Common myeloid progenitor, CD34-positive (primary cell): ENCODE data around the gene TEFM.

Source experiments
- CTCF ChIA-PET: fragments of 350-600 bp; sonication (Branson Sonifier 250); formaldehyde crosslinking; loops from one replicate; lab custom pipeline; 2021; ENCODE audit warnings: antibody characterized with exemption; lab: Charles Lee
- POLR2A ChIA-PET: fragments of 350-600 bp; sonication (Branson Sonifier 250); formaldehyde crosslinking; loops from one replicate; lab custom pipeline; 2021; ENCODE audit warnings: antibody characterized with exemption; lab: Charles Lee
- DNase-seq, 3 donors: peaks; one replicate each; pipeline versions ENCODE4 v3.0.0 to v3.0.0-alpha.2; 2013
- H3K27ac ChIP-seq, 2 experiments: 1 replicate in 1 of 2; 2 replicates in 1 of 2; pipeline ENCODE4 v1.7.0; 2013; ENCODE audit warnings: inconsistent platforms in 2 of 2, low read length in 2 of 2, mild to moderate bottlenecking in 2 of 2, low read depth in 1 of 2, moderate library complexity in 1 of 2; ENCODE audit not compliant: severe bottlenecking in 2 of 2, insufficient read depth in 1 of 2, poor library complexity in 1 of 2
- H3K27me3 ChIP-seq, 5 experiments: replicated peaks in 2 of 5; 1 replicate in 3 of 5; 2 replicates in 2 of 5; pipeline versions ENCODE4 v1.6.1 to v1.7.0; 2013; ENCODE audit warnings: low read length in 4 of 5, mild to moderate bottlenecking in 2 of 5, moderate library complexity in 2 of 5, inconsistent platforms in 1 of 5; ENCODE audit not compliant: insufficient read depth in 5 of 5, control insufficient read depth in 4 of 5
- H3K36me3 ChIP-seq, 4 experiments: 1 replicate in 2 of 4; 2 replicates in 2 of 4; pipeline versions ENCODE4 v1.6.1 to v1.7.0; 2013; ENCODE audit warnings: low read length in 3 of 4, control low read depth in 1 of 4, mild to moderate bottlenecking in 1 of 4; ENCODE audit not compliant: control insufficient read depth in 4 of 4, insufficient read depth in 4 of 4
- H3K4me1 ChIP-seq, 4 experiments: 1 replicate in 3 of 4; 2 replicates in 1 of 4; pipeline versions ENCODE4 v1.6.1 to v1.7.1; 2013; ENCODE audit warnings: low read length in 3 of 4, mild to moderate bottlenecking in 3 of 4, control low read depth in 1 of 4, inconsistent platforms in 1 of 4, moderate library complexity in 1 of 4; ENCODE audit not compliant: control insufficient read depth in 4 of 4, insufficient read depth in 4 of 4; ENCODE audit errors: control extremely low read depth in 1 of 4
- H3K4me3 ChIP-seq, 7 experiments: 1 replicate in 4 of 7; 2 replicates in 3 of 7; pipeline versions ENCODE4 v1.5.1 to v1.7.0; 2013; ENCODE audit warnings: mild to moderate bottlenecking in 7 of 7, low read length in 6 of 7, moderate library complexity in 6 of 7, inconsistent platforms in 2 of 7, low read depth in 2 of 7, control low read depth in 1 of 7; ENCODE audit not compliant: insufficient read depth in 4 of 7, control insufficient read depth in 1 of 7; ENCODE audit errors: extremely low read depth in 1 of 7
- H3K9me3 ChIP-seq, 5 experiments: 1 replicate in 4 of 5; 2 replicates in 1 of 5; pipeline versions ENCODE4 v1.6.1 to v1.7.1; 2013; ENCODE audit warnings: low read length in 4 of 5, mild to moderate bottlenecking in 2 of 5, inconsistent platforms in 1 of 5, low read depth in 1 of 5, moderate library complexity in 1 of 5; ENCODE audit not compliant: control insufficient read depth in 4 of 5, insufficient read depth in 2 of 5; ENCODE audit errors: control extremely low read depth in 1 of 5
- WGBS: methylation state at CpG from one replicate; pipeline ENCODE4 v1.1.5; 2013; ENCODE audit not compliant: insufficient coverage; 5-methylcytosine and 5-hydroxymethylcytosine counted together

TEFM gene

DNA sequence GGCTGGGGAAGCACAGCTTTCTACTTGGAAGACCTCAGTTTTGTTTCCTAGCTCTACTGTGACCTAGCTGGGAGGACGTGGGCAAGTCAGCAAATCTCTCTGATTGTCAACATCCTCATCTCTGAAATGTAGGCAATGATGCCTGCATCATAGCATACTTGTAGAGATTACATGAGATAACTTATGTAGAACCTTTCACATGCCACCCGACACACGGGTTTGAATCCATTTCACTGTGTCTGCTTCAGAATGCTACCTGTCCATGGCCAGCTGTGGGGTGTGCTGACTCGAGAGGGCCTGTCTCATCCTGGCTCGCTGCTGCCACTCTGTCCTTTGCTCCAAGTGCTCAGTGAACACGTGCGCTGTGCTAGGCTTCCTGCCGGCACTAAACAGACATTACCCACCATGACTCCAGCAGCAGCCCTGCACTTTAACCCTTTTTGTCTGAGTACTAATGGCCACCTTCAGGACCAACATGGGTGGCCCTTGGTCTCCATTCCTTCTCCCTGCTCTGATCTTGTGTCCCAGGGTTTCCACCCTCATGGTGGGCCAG, 23.1 kb upstream of the TEFM start:
- H3K36me3 ChIP-seq = no peaks in the 10 kb centered on the region
- H3K4me1 ChIP-seq = no peaks in the 10 kb centered on the region
- no peak overlapping the region for H3K27ac ChIP-seq
- no peaks in the 10 kb centered on the region for H3K9me3 ChIP-seq
- no peak for DNase-seq
- H3K27me3 ChIP-seq = peaks cover 0 to 14% (median 4%) of the 10 kb centered on the region in 5 experiments
- ChIA-PET CTCF (no interaction called here), POLR2A (no interaction called here)
- 96% methylated on average over 7 of the region's 8 CpGs for WGBS
- H3K4me3 ChIP-seq = no peak overlapping the region

DNA sequence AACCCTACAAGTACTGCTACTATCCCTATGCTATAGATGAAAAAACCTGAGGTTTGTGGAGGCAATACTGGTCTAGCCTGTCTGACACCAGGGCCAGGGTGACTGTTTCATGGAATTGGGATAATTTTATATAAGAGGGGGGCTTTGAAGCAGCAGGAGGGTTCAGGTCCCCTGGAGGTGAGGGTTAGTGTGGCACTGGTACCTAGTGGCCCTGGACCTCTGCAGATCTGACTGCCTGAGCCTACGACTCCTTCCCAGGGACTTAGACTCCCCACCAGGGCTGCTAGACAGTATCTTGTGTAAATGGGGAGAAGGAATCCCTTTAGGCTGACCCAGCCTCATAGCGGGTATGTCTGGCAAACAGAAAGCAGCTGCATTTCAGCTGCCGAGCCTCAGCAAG, 22.5 kb upstream of the TEFM start:
- H3K27me3 ChIP-seq = peaks cover 0 to 19% (median 6%) of the 10 kb centered on the region in 5 experiments
- ChIA-PET CTCF (interaction anchor here (0.9 to 1.3 kb wide), 2 partner anchors 9 to 21 kb away, joined by 3 read pairs; no protein-coding TSS in a partner anchor), POLR2A (no interaction called here)
- no peaks in the 10 kb centered on the region for H3K36me3 ChIP-seq
- no CpG with 5 or more reads among the region's 3 CpGs for WGBS
- H3K4me3 ChIP-seq = no peak overlapping the region
- DNase-seq = no peak
- H3K9me3 ChIP-seq = no peaks in the 10 kb centered on the region
- no peak overlapping the region for H3K27ac ChIP-seq
- H3K4me1 ChIP-seq = no peaks in the 10 kb centered on the region

DNA sequence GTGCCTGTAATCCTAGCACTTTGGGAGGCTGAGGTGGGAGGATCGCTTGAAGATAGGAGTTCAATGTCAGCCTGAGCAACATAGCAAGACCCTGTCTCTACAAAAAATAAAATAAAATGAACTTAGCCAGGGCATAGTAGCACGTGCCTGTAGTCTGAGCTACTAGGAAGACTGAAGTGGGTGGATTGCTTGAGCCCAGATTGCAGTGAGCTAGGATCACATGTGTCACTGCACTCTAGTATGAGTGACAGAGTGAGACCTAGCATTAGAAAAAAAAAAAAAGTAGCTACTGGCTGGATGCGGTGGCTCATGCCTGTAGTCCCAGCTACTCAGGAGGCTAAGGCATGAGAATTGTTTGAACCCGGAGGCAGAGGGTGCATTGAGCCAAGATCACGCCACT, 21.7 kb upstream of the TEFM start:
- no peak for DNase-seq
- H3K4me3 ChIP-seq = no peak overlapping the region
- ChIA-PET CTCF (interaction anchor here (0.9 to 1.3 kb wide), 2 partner anchors 9 to 21 kb away, joined by 3 read pairs; no protein-coding TSS in a partner anchor), POLR2A (no interaction called here)
- no peaks in the 10 kb centered on the region for H3K9me3 ChIP-seq
- WGBS = 100% methylated on average over 2 of the region's 5 CpGs
- H3K27ac ChIP-seq = no peak overlapping the region
- no peaks in the 10 kb centered on the region for H3K36me3 ChIP-seq
- H3K4me1 ChIP-seq = peaks cover 0 to 2% (median under 1%) of the 10 kb centered on the region in 4 experiments
- peaks cover 0 to 28% (median 8%) of the 10 kb centered on the region in 5 experiments for H3K27me3 ChIP-seq

DNA sequence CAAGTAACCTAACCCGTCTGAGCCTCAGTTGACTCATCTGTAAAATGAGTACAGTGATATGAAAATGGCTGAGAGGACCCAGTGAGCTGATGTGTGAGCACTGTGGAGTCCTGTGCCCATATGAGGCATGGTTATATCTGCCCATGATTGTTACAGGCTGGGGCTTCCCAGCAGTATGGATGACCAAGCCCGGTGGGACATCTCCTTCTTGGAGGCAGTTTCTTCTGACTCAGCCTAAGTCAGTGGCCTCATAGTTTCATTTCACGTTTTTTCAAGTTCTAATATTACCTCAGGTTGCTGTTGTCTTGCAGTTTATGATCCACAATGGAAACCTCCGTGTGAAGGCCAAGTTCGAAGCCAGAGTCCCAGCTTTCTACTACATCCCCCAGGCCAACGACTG, 20.5 kb upstream of the TEFM start:
- Histone ChIP-seq H3K36me3 (no peaks in the 10 kb centered on the region), H3K27me3 (peaks cover 0 to 40% (median 12%) of the 10 kb centered on the region in 5 experiments), H3K4me3 (no peak overlapping the region), H3K4me1 (peaks cover 0 to 14% (median 13%) of the 10 kb centered on the region in 4 experiments), H3K9me3 (no peaks in the 10 kb centered on the region), H3K27ac (no peak overlapping the region)
- ChIA-PET POLR2A (no interaction called here), CTCF (interaction anchor here (0.8 to 1.3 kb wide), 2 partner anchors 10 to 14 kb away, joined by 3 to 4 read pairs; no protein-coding TSS in a partner anchor)
- DNase-seq = no peak
- WGBS = 96% methylated on average over 3 of the region's 6 CpGs

DNA sequence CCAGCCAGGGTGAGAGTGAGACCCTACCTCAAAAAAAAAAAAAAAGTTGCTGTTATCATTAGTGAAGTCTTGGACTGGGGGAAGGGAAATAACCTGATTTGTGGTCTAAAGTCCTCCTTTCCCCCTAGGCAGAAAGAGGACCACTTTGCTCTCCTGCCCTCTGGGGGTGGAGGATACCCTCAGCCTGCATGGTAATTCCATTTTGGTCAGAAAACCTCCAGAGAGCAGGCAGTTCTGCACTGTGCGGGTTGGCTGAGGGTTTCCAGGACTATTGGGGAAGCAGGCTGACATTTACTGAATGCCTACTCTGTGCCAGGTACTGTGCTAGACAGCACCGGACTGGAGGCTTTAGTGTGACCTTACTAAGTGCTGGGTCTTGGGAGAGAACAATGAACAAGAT, 18.3 kb upstream of the TEFM start:
- DNase-seq = peak in 2 of 3 donors; percentile 24
- H3K27me3 ChIP-seq = peaks cover 8 to 57% (median 20%) of the 10 kb centered on the region in 5 experiments
- ChIA-PET POLR2A (interaction anchor here (0.6 kb wide), 1 partner anchor 36 kb away, joined by 4 read pairs; no protein-coding TSS in a partner anchor), CTCF (interaction anchor here (2.1 kb wide), 1 partner anchor 14 kb away, joined by 7 read pairs; no protein-coding TSS in a partner anchor)
- peaks cover 0 to 18% (median 16%) of the 10 kb centered on the region in 4 experiments for H3K4me1 ChIP-seq
- 78% methylated on average over 1 of the region's 2 CpGs for WGBS
- no peak overlapping the region for H3K27ac ChIP-seq
- H3K9me3 ChIP-seq = no peaks in the 10 kb centered on the region
- H3K36me3 ChIP-seq = no peaks in the 10 kb centered on the region
- H3K4me3 ChIP-seq = no peak overlapping the region

DNA sequence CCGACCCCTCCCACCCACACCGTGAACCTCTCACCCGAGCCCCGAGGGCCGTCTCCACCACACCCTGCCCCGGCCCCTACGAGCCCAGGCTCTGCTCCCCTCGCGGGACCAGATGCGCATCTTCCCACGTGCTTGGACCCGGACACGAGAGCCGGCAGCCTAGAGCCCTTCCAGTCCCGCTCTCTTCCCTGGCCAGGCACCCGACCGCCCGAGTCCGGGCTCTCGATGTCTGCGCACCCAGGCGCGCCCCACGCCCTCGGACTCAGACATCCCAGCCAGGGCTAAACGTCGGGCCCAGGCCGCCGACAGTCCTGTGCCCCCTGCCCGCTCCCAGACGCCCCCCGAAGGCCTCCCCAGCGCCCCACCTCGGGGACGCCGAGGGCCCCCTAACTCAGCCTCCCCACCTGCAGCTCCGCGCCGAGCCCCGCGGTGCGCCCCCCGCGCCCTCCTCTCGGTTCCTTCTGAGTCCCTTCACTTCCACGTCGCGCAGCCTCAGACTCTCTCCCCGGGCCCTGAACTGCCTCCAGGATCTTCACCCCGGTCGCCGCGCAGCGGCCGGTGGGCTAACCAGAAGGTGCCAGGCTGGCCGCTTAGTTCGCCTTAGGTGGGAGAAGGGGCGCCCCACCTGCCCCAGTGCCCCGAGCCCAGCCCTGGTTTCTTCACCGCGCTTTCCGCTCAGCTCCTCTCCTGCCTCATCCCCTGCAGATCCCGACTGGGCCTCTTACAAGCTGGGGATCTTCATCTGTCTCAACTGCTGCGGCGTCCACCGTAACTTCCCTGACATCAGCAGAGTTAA, 16.4 kb upstream of the TEFM start:
- CTCF ChIA-PET = interaction anchor here (0.6 to 2.1 kb wide), 4 partner anchors 12 to 108 kb away, joined by 3 to 7 read pairs (median 3); no protein-coding TSS in a partner anchor
- H3K9me3 ChIP-seq = no peaks in the 10 kb centered on the region
- peaks cover 8 to 57% (median 20%) of the 10 kb centered on the region in 5 experiments for H3K27me3 ChIP-seq
- H3K4me3 ChIP-seq = peak overlapping the region; percentile 8 to 67 (median 50)
- DNase-seq = peak in 2 of 3 donors; percentile 37 to 48
- 7% methylated on average over 54 of the region's 66 CpGs for WGBS
- H3K27ac ChIP-seq = no peak overlapping the region
- peaks cover 0 to 18% (median 16%) of the 10 kb centered on the region in 4 experiments for H3K4me1 ChIP-seq
- POLR2A ChIA-PET = interaction anchor here (0.9 kb wide), 1 partner anchor 48 kb away, joined by 4 read pairs; no protein-coding TSS in a partner anchor
- H3K36me3 ChIP-seq = no peaks in the 10 kb centered on the region
